Kidney glomerular epithelial cell (primary cell): ENCODE results near the gene JADE2.
A peak's percentile ranks its signal among the peaks of the same experiment; 100 is the strongest.

ENCODE experiments used
- DNase-seq: peaks from one replicate; lab custom pipeline; 2025; lab: John Stamatoyannopoulos, UW

The JADE2 gene

GRCh38 chr5:134570365-134570758 lies 44.9 kb downstream of the JADE2 start:
- DNase-seq: no peak

- DNase-seq: no peak
These were observed 45.4 kb downstream of the JADE2 start for GRCh38 chr5:134570886-134571285.

GRCh38 chr5:134571693-134572405 lies 46.4 kb downstream of the JADE2 start:
- DNase-seq: no peak

- DNase-seq: no peak
These were observed 47.3 kb downstream of the JADE2 start for GRCh38 chr5:134572811-134573210.

- DNase-seq: peak; percentile 64
These were observed 49.1 kb downstream of the JADE2 start for GRCh38 chr5:134574521-134574920.

- no peak for DNase-seq
These were observed 49.8 kb downstream of the JADE2 start for GRCh38 chr5:134575316-134575715.

GRCh38 chr5:134576386-134577021 lies 51.0 kb downstream of the JADE2 start:
- no peak for DNase-seq

GRCh38 chr5:134577022-134577795 lies 51.7 kb downstream of the JADE2 start:
- DNase-seq: no peak

GRCh38 chr5:134577796-134578577 lies 52.5 kb downstream of the JADE2 start:
- peak; percentile 68 for DNase-seq

- no peak for DNase-seq
These were observed 53.3 kb downstream of the JADE2 start for GRCh38 chr5:134578578-134579283.

- DNase-seq: no peak
These were observed 53.9 kb downstream of the JADE2 start for GRCh38 chr5:134579284-134579771.

GRCh38 chr5:134580001-134580460 lies 54.6 kb downstream of the JADE2 start:
- DNase-seq: no peak

- no peak for DNase-seq
These were observed 55.9 kb downstream of the JADE2 start for GRCh38 chr5:134581241-134581981.

GRCh38 chr5:134582281-134582680 lies 56.8 kb downstream of the JADE2 start:
- no peak for DNase-seq

GRCh38 chr5:134582941-134583340 lies 57.5 kb downstream of the JADE2 start:
- DNase-seq: no peak

GRCh38 chr5:134583766-134584165 lies 58.3 kb downstream of the JADE2 start:
- DNase-seq: no peak

- DNase-seq: no peak
These were observed 59.2 kb downstream of the JADE2 start for GRCh38 chr5:134584662-134585061.

- DNase-seq: no peak
These were observed 60.5 kb downstream of the JADE2 start for GRCh38 chr5:134585966-134586365.

GRCh38 chr5:134586866-134587524 lies 61.5 kb downstream of the JADE2 start:
- peak; percentile 66 for DNase-seq
